Right lobe of liver (tissue), 4 donors: ENCODE results near the gene MAPK8IP3.

Experiments used
- CTCF ChIP-seq, 4 donors: fragments of 200-600 bp in 3 of 4; fragments of 450-650 bp in 1 of 4; IDR thresholded peaks; one replicate each; pipeline versions ENCODE4 v1.5.1 to v1.8.0; 2016 to 2022; ENCODE audit warnings: antibody characterized with exemption in 4 of 4, mild to moderate bottlenecking in 2 of 4
- POLR2A ChIP-seq: fragments of 450-650 bp; IDR thresholded peaks from one replicate; pipeline ENCODE4 v1.6.1; 2017; ENCODE audit warnings: antibody characterized with exemption, mild to moderate bottlenecking
- donor health status: DM: no; HTN: no; CAD: no.
- donor health status: DM: no; HTN: no; CAD: no.
- donor health status: DM: no; HTN: yes; CAD: no.

- TF ChIP-seq POLR2A (no peak), CTCF (IDR thresholded peaks at IDR 0.05) (no peak)
Observed at GRCh38 chr16:1786242-1787055, 80.5 kb downstream of the MAPK8IP3 start.
